HG02798 (cell line): Measurements from ENCODE around the gene HHIP.

ENCODE experiments used
- ATAC-seq: cut with Tn5 transposase; IDR thresholded peaks from one replicate; pipeline ENCODE4 v1.9.1; 2021; ENCODE audit warnings: mild to moderate bottlenecking; ENCODE audit not compliant: unreplicated experiment, poor library complexity

The HHIP gene

GRCh38 chr4:144653781-144654545, 8.0 kb downstream of the HHIP start:
- ATAC-seq = no peak

- ATAC-seq = no peak
Measured at GRCh38 chr4:144655491-144655890, 9.5 kb downstream of the HHIP start.

GRCh38 chr4:144656850-144657249, 10.9 kb downstream of the HHIP start:
- ATAC-seq = no peak

GRCh38 chr4:144658015-144658567, 12.1 kb downstream of the HHIP start:
- ATAC-seq = no peak

GRCh38 chr4:144658903-144659302, 12.9 kb downstream of the HHIP start:
- ATAC-seq = no peak

GRCh38 chr4:144659447-144659846, 13.5 kb downstream of the HHIP start:
- no peak for ATAC-seq

- ATAC-seq = no peak
Measured at GRCh38 chr4:144663834-144664475, 18.0 kb downstream of the HHIP start.

- no peak for ATAC-seq
Measured at GRCh38 chr4:144666539-144667175, 20.7 kb downstream of the HHIP start.

- ATAC-seq = no peak
Measured at GRCh38 chr4:144667500-144667899, 21.5 kb downstream of the HHIP start.

- ATAC-seq = no peak
Measured at GRCh38 chr4:144670776-144671175, 24.8 kb downstream of the HHIP start.

- ATAC-seq = no peak
Measured at GRCh38 chr4:144674711-144675110, 28.8 kb downstream of the HHIP start.

GRCh38 chr4:144681806-144682205, 35.9 kb downstream of the HHIP start:
- no peak for ATAC-seq

GRCh38 chr4:144683516-144683915, 37.6 kb downstream of the HHIP start:
- ATAC-seq = no peak

- no peak for ATAC-seq
Measured at GRCh38 chr4:144685911-144686310, 40.0 kb downstream of the HHIP start.

GRCh38 chr4:144686921-144687320, 41.0 kb downstream of the HHIP start:
- no peak for ATAC-seq

GRCh38 chr4:144687466-144687865, 41.5 kb downstream of the HHIP start:
- no peak for ATAC-seq

- no peak for ATAC-seq
Measured at GRCh38 chr4:144688035-144688569, 42.1 kb downstream of the HHIP start.

- ATAC-seq = no peak
Measured at GRCh38 chr4:144689125-144689524, 43.2 kb downstream of the HHIP start.

- ATAC-seq = no peak
Measured at GRCh38 chr4:144695721-144696120, 49.8 kb downstream of the HHIP start.

- no peak for ATAC-seq
Measured at GRCh38 chr4:144696376-144696775, 50.4 kb downstream of the HHIP start.

- no peak for ATAC-seq
Measured at GRCh38 chr4:144699565-144699964, 53.6 kb downstream of the HHIP start.
